Measurements from ENCODE around the gene PIK3AP1. TPM values are rescaled to one million over a fixed set of nuclear protein-coding genes. Genes with fewer than 3 reads are reported as not detected.

Gene PIK3AP1
- total RNA-seq, 1 donor from 2014 or later: 4.5 TPM

- FAIRE-seq (no peak), DNase-seq (ENCODE audit: low spot score in 2 of 2) (no peak)
Observed at GRCh38 chr10:96648297-96648696, 72.0 kb downstream of the PIK3AP1 start.

- FAIRE-seq: no peak
- DNase-seq (ENCODE audit: low spot score in 2 of 2): no peak
Observed at GRCh38 chr10:96647466-96647865, 72.8 kb downstream of the PIK3AP1 start.

DNA sequence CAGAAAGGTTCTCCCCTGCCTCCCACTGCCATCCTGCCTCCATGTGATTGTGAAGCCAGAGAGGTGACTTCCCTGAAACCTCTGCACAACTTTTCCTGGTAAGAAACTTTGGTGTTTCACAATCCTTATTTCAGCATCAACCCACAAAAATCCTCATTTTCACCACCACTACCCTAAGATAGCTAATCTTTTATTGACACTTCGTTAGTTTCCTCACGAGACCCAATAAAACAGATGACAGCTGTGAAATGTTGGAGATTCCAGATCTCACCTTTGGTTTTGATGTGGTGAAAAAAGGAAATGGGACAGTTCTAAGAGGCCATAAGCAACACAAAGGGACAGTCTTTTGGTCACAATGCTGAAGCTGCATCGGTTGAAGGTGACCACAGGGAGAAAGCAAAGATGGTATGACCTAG is 73.6 kb downstream of the PIK3AP1 start:
- FAIRE-seq (no peak), DNase-seq (ENCODE audit: low spot score in 2 of 2) (no peak)

GRCh38 chr10:96646301-96646700 is 74.0 kb downstream of the PIK3AP1 start:
- DNase-seq (ENCODE audit: low spot score in 2 of 2) (no peak), FAIRE-seq (no peak)

DNA sequence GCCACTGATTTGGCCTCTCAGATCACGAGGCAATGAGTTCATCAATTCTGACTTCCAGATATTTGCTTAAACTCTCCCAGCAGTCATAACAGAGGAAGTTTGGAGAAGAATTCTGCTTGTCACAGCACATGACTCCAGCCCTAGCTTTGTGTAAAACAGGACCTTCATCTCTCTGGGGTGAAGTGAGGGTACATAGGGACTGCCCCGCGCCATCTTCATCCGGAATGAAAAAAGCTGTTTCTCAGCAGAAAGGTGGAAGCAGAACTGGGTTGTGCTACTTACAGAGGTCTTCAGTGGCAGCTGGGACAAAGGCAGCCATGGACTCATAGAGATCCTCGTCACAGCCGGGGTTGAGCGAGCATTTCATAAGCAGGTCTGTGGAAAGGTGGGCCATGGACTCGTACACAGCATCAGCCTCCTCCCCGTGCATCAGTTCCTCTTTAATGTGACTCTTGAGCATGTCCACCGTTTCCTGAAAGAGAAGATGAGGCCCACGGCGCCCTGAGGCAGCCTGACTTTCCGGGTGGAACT is 75.1 kb downstream of the PIK3AP1 start:
- FAIRE-seq: no peak

GRCh38 chr10:96643920-96644319 is 76.4 kb downstream of the PIK3AP1 start:
- DNase-seq (ENCODE audit: low spot score in 2 of 2): no peak
- FAIRE-seq: no peak

More for the DNA sequence above, 75.1 kb downstream of the PIK3AP1 start:
- DNase-seq (ENCODE audit: low spot score in 2 of 2): no peak

GRCh38 chr10:96642973-96643372 is 77.3 kb downstream of the PIK3AP1 start:
- DNase-seq (ENCODE audit: low spot score in 2 of 2) (no peak), FAIRE-seq (no peak)

DNA sequence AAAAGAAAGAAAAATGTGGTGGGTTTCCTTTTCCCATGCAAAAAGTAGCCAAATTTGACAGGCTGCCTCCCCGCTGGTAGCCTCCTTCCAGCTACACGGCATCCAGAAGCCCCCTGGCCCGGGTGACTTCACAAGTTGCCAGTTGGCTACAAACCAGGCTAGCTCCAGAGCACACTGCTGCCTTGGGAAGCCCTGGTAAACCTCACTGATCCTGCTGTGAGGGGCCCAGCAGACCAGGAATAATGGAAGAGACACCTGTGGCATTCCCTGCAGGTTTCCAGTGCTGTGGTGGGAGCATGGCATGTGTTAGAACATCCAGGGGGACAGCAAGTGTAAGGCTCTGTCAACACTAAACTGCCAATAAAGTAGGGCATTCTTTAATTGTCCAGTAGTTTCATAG is 77.8 kb downstream of the PIK3AP1 start:
- DNase-seq (ENCODE audit: low spot score in 2 of 2) (no peak), FAIRE-seq (no peak)

DNA sequence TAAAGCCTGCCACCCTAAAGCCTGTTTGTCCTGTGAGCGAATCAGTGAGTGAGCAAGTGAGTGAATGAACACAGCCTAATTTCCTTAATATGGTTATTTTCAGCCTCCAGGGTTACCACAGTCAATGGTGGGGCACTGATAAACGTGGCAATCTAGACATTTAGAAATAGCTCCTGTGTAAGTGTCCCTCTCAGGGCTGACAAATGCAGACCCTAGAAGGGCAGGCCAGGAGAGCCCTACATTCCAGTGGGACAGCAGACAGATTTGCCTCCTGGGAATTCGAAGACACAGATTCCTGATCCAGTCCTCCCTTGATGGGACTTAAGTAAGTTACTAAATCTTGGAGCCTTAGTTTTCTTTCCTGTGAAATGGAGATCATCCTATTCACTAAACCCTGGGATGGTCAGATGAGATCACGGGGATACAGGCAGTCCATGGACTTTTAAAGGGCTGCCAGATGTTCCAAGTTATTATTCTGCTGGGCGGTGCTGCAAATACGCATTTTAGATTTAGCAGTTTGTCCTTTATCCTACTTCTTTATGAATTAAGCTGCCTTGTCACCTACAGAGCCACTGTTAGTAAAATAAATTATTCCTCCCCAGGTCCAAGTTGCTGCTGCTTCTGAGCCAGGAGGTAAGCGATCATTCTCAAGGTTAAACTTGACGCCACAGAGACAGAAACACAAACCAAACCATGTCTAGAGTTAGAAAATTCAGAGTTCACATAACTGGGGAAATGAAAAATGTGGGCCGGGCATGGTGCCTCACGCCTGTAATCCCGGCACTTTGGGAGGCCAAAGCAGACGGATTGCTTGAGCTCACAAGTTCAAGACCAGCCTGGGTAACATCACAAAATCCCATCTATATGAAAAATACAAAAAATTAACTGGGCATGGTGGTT is 78.7 kb downstream of the PIK3AP1 start:
- DNase-seq (ENCODE audit: low spot score in 2 of 2): no peak
- no peak for FAIRE-seq

DNA sequence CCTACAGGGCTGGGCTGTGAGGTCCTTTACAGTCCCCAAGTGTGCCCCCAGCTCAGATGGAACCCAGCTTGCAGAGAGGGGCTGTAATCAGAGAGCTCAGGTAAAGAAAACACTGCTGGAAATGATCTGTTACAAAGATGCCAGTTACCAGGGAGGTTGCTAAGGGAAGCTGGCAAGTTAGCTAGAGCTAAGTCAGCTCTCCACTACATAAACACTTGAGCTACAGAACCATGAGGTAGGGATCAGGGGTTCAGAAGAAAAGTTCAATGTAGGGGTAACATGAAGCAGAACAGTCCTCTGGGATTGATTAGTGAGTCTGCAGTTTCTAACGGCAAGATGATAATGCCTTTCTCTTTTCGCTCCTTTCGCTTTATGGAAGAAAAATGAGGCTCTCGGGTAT is 80.4 kb downstream of the PIK3AP1 start:
- FAIRE-seq (no peak), DNase-seq (ENCODE audit: low spot score in 2 of 2) (no peak)

DNA sequence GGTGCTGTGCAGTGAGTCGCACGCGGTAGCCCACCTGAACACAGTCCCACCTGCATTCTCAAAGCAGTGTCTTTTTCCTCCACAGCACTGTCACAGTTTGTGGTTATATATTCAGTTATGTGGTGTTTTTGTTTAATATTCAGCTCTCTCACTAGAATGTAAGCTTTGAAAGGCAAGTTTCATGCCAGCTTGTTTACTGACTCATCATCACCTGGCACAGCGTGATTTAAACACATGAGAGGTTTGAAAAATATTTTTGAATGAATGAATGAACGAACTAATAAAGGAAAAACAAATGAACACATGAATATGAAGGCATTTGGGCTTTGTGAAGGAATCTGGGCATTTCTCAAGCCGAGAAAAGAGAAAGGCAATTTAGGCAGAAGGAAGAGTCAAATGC is 81.6 kb downstream of the PIK3AP1 start:
- DNase-seq (ENCODE audit: low spot score in 2 of 2) (no peak), FAIRE-seq (no peak)

GRCh38 chr10:96638120-96638519 is 82.2 kb downstream of the PIK3AP1 start:
- no peak for DNase-seq (ENCODE audit: low spot score in 2 of 2)
- FAIRE-seq: no peak

DNA sequence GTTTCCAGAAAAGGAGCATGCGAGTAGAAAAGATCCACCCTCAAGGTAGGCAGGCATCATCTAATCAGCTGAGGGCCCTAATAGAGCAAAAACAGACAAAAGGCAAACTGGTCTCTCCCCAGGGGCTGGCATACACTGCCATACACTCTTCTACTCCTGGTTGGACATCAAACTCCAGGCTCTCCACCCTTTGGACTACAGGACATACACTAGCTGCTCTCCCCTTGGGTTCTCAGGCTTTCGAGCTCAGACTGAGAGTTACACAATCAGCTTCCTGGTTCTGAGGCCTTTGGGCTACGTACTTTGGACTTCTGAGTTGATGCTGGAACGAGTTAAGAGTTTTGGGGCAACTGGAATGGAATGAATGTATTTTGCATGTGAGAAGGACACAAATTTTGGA is 82.6 kb downstream of the PIK3AP1 start:
- FAIRE-seq (no peak), DNase-seq (ENCODE audit: low spot score in 2 of 2) (no peak)

GRCh38 chr10:96636551-96636950 is 83.8 kb downstream of the PIK3AP1 start:
- DNase-seq (ENCODE audit: low spot score in 2 of 2) (no peak), FAIRE-seq (no peak)

- FAIRE-seq: no peak
Observed at GRCh38 chr10:96632974-96633710, 87.2 kb downstream of the PIK3AP1 start.

GRCh38 chr10:96627292-96627691 is 93.0 kb downstream of the PIK3AP1 start:
- no peak for FAIRE-seq
- no peak for DNase-seq (ENCODE audit: low spot score in 2 of 2)

More at GRCh38 chr10:96632974-96633710, 87.2 kb downstream of the PIK3AP1 start:
- DNase-seq (ENCODE audit: low spot score in 2 of 2): no peak

- no peak for DNase-seq (ENCODE audit: low spot score in 2 of 2)
- FAIRE-seq: no peak
Observed at GRCh38 chr10:96626795-96627194, 93.5 kb downstream of the PIK3AP1 start.

- no peak for FAIRE-seq
- DNase-seq (ENCODE audit: low spot score in 2 of 2): no peak
Observed at GRCh38 chr10:96625173-96625572, 95.1 kb downstream of the PIK3AP1 start.

GRCh38 chr10:96622013-96622787 is 98.1 kb downstream of the PIK3AP1 start:
- FAIRE-seq (no peak), DNase-seq (ENCODE audit: low spot score in 2 of 2) (no peak)
